Stimulated activated effector memory CD8-positive, alpha-beta T cell treated with anti-CD3 and anti-CD28 coated beads, Interleukin-12 subunit alpha, Interleukin-12 subunit beta, amount 100 ng/mL, for 72 hours (primary cell): Measurements from ENCODE around the gene CACNA2D3.

Source experiments
- ATAC-seq: fragments of 150-1000 bp; cut with Tn5 transposase; 2 replicates; pipeline ENCODE4 v1.10.0; 2021
- DNase-seq, 2 donors: peaks; one replicate each; pipeline ENCODE4 v3.0.0; 2021 to 2022; ENCODE audit warnings: low spot score in 2 of 2
- H3K27ac Mint-ChIP-seq: one replicate; pipeline ENCODE4 v1.8.0; 2022; ENCODE audit warnings: mild to moderate bottlenecking, mixed read lengths
- H3K36me3 Mint-ChIP-seq: one replicate; pipeline ENCODE4 v1.8.0; 2022; ENCODE audit warnings: mild to moderate bottlenecking, mixed read lengths
- H3K4me1 Mint-ChIP-seq: one replicate; pipeline ENCODE4 v1.8.0; 2022; ENCODE audit warnings: mixed read lengths
- H3K4me3 Mint-ChIP-seq: one replicate; pipeline ENCODE4 v1.8.0; 2022; ENCODE audit warnings: mild to moderate bottlenecking, mixed read lengths
- H3K9me3 Mint-ChIP-seq: one replicate; pipeline ENCODE4 v1.8.0; 2022; ENCODE audit warnings: mixed read lengths

CACNA2D3 gene

GRCh38 chr3:54709785-54710184 lies 587.4 kb downstream of the CACNA2D3 start:
- Mint-ChIP-seq H3K9me3 (peaks cover 3% of the 10 kb centered on the region), H3K36me3 (no peaks in the 10 kb centered on the region), H3K27ac (no peak overlapping the region), H3K4me3 (no peak overlapping the region), H3K4me1 (no peaks in the 10 kb centered on the region)
- DNase-seq (no peak), ATAC-seq (no peak)

GRCh38 chr3:54710954-54711353 lies 588.6 kb downstream of the CACNA2D3 start:
- no peak for DNase-seq
- Mint-ChIP-seq H3K36me3 (no peaks in the 10 kb centered on the region), H3K4me1 (no peaks in the 10 kb centered on the region), H3K9me3 (peaks cover 3% of the 10 kb centered on the region), H3K27ac (no peak overlapping the region), H3K4me3 (no peak overlapping the region)
- ATAC-seq, result no peak

GRCh38 chr3:54712539-54712938 lies 590.2 kb downstream of the CACNA2D3 start:
- ATAC-seq (no peak), DNase-seq (no peak)
- Mint-ChIP-seq H3K4me3 (no peak overlapping the region), H3K36me3 (no peaks in the 10 kb centered on the region), H3K9me3 (peaks cover 3% of the 10 kb centered on the region), H3K27ac (no peak overlapping the region), H3K4me1 (no peaks in the 10 kb centered on the region)

GRCh38 chr3:54713031-54713430 lies 590.7 kb downstream of the CACNA2D3 start:
- Mint-ChIP-seq H3K4me3 (no peak overlapping the region), H3K4me1 (no peaks in the 10 kb centered on the region), H3K27ac (no peak overlapping the region), H3K36me3 (no peaks in the 10 kb centered on the region), H3K9me3 (peaks cover 3% of the 10 kb centered on the region)
- DNase-seq (no peak), ATAC-seq (no peak)

GRCh38 chr3:54713455-54713854 lies 591.1 kb downstream of the CACNA2D3 start:
- H3K27ac Mint-ChIP-seq, result no peak overlapping the region
- no peaks in the 10 kb centered on the region for H3K36me3 Mint-ChIP-seq
- ATAC-seq (no peak), DNase-seq (no peak)
- no peak overlapping the region for H3K4me3 Mint-ChIP-seq
- H3K4me1 Mint-ChIP-seq, result no peaks in the 10 kb centered on the region
- peaks cover 3% of the 10 kb centered on the region for H3K9me3 Mint-ChIP-seq

- H3K27ac Mint-ChIP-seq, result no peak overlapping the region
- DNase-seq (no peak), ATAC-seq (no peak)
- peaks cover 3% of the 10 kb centered on the region for H3K9me3 Mint-ChIP-seq
- no peaks in the 10 kb centered on the region for H3K4me1 Mint-ChIP-seq
- H3K36me3 Mint-ChIP-seq, result no peaks in the 10 kb centered on the region
- H3K4me3 Mint-ChIP-seq, result no peak overlapping the region
Observed at GRCh38 chr3:54714035-54714434, 591.7 kb downstream of the CACNA2D3 start.

- Mint-ChIP-seq H3K4me1 (no peaks in the 10 kb centered on the region), H3K27ac (no peak overlapping the region)
- no peak for ATAC-seq
Observed at GRCh38 chr3:54717506-54717905, 595.2 kb downstream of the CACNA2D3 start.

GRCh38 chr3:54719914-54720313 lies 597.6 kb downstream of the CACNA2D3 start:
- Mint-ChIP-seq H3K4me1 (no peaks in the 10 kb centered on the region), H3K36me3 (no peaks in the 10 kb centered on the region), H3K9me3 (peaks cover 7% of the 10 kb centered on the region), H3K4me3 (no peak overlapping the region), H3K27ac (no peak overlapping the region)
- DNase-seq, result no peak
- ATAC-seq, result no peak

More at GRCh38 chr3:54717506-54717905, 595.2 kb downstream of the CACNA2D3 start:
- H3K9me3 Mint-ChIP-seq, result peaks cover 5% of the 10 kb centered on the region
- H3K36me3 Mint-ChIP-seq, result no peaks in the 10 kb centered on the region
- H3K4me3 Mint-ChIP-seq, result no peak overlapping the region
- no peak for DNase-seq

- Mint-ChIP-seq H3K9me3 (peaks cover 9% of the 10 kb centered on the region), H3K27ac (no peak overlapping the region), H3K36me3 (no peaks in the 10 kb centered on the region), H3K4me1 (no peaks in the 10 kb centered on the region), H3K4me3 (no peak overlapping the region)
- DNase-seq, result no peak
- ATAC-seq, result no peak
Observed at GRCh38 chr3:54720604-54721003, 598.3 kb downstream of the CACNA2D3 start.

- Mint-ChIP-seq H3K27ac (no peak overlapping the region), H3K4me1 (no peaks in the 10 kb centered on the region), H3K4me3 (no peak overlapping the region), H3K36me3 (no peaks in the 10 kb centered on the region), H3K9me3 (peaks cover 6% of the 10 kb centered on the region)
- DNase-seq (no peak), ATAC-seq (no peak)
Observed at GRCh38 chr3:54731732-54732445, 609.5 kb downstream of the CACNA2D3 start.

- no peaks in the 10 kb centered on the region for H3K4me1 Mint-ChIP-seq
- H3K4me3 Mint-ChIP-seq, result no peak overlapping the region
- ATAC-seq (no peak), DNase-seq (no peak)
- H3K27ac Mint-ChIP-seq, result no peak overlapping the region
- H3K9me3 Mint-ChIP-seq, result peaks cover 2% of the 10 kb centered on the region
- no peaks in the 10 kb centered on the region for H3K36me3 Mint-ChIP-seq
Observed at GRCh38 chr3:54733106-54734006, 611.0 kb downstream of the CACNA2D3 start.

GRCh38 chr3:54736459-54736858 lies 614.1 kb downstream of the CACNA2D3 start:
- H3K4me1 Mint-ChIP-seq, result no peaks in the 10 kb centered on the region
- no peak for ATAC-seq
- H3K27ac Mint-ChIP-seq, result no peak overlapping the region
- H3K9me3 Mint-ChIP-seq, result peaks cover 3% of the 10 kb centered on the region
- no peak for DNase-seq
- no peak overlapping the region for H3K4me3 Mint-ChIP-seq
- no peaks in the 10 kb centered on the region for H3K36me3 Mint-ChIP-seq

GRCh38 chr3:54743755-54744154 lies 621.4 kb downstream of the CACNA2D3 start:
- Mint-ChIP-seq H3K4me3 (no peak overlapping the region), H3K27ac (no peak overlapping the region), H3K36me3 (no peaks in the 10 kb centered on the region), H3K9me3 (peaks cover 13% of the 10 kb centered on the region), H3K4me1 (no peaks in the 10 kb centered on the region)
- ATAC-seq (no peak), DNase-seq (no peak)

GRCh38 chr3:54744291-54744690 lies 621.9 kb downstream of the CACNA2D3 start:
- Mint-ChIP-seq H3K4me1 (no peaks in the 10 kb centered on the region), H3K36me3 (no peaks in the 10 kb centered on the region), H3K4me3 (no peak overlapping the region), H3K27ac (no peak overlapping the region), H3K9me3 (peaks cover 10% of the 10 kb centered on the region)
- DNase-seq (no peak), ATAC-seq (no peak)

GRCh38 chr3:54745843-54746242 lies 623.5 kb downstream of the CACNA2D3 start:
- peaks cover 10% of the 10 kb centered on the region for H3K9me3 Mint-ChIP-seq
- H3K27ac Mint-ChIP-seq, result no peak overlapping the region
- no peaks in the 10 kb centered on the region for H3K36me3 Mint-ChIP-seq
- H3K4me1 Mint-ChIP-seq, result no peaks in the 10 kb centered on the region
- no peak overlapping the region for H3K4me3 Mint-ChIP-seq
- DNase-seq (no peak), ATAC-seq (no peak)

GRCh38 chr3:54746722-54747121 lies 624.4 kb downstream of the CACNA2D3 start:
- Mint-ChIP-seq H3K27ac (no peak overlapping the region), H3K9me3 (peaks cover 10% of the 10 kb centered on the region), H3K4me1 (no peaks in the 10 kb centered on the region), H3K4me3 (no peak overlapping the region), H3K36me3 (no peaks in the 10 kb centered on the region)
- DNase-seq (no peak), ATAC-seq (no peak)
